ENCODE data around the gene RNF135. TPM values are rescaled to one million over a fixed set of nuclear protein-coding genes. Genes with fewer than 3 reads are reported as not detected.
"Not testable (repeated sequence)": the region's sequence is repeated elsewhere in the genome, so short reads cannot be mapped to it uniquely, and the experiment has no call there.

The RNF135 gene
- total RNA-seq, 4 donors from 2014 or later: 13.4 to 20.7 (median 16.8) TPM

DNA sequence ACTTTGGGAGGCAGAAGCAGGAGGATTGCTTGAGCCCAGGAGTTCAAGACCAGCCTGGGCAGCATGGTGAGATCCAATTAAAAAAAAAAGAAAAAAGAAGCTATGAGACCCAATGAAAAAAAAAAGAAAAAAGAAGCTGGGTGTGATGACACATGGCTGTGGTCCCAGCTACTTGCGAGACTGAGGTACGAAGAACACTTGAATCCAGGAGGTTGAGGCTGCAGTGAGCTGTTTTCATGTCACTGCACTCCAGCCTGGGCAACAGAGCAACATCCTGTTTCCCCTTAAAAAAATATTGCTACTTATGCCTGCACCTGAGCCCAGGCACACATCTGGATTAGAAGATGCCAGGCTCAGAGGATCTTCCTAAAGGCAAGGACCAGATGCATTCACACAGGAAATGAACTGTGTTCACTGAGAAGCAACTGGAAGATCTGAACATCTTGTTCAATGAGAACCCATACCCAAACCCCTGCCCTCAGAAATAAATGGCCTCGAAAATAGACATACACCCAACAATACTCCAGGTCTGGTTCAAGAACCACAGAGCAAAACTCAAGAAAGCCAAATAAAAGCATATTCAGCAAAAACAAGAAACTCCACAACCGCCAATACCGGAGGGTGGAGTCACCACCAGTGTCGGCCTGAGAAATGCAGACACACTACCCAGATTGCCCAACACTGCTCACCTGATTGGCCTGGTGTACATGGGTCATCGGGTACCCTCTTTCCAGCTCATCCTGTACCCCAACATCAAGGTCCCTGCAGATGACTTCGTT, 4.4 kb downstream of the RNF135 start:
- Histone ChIP-seq H3K36me3 (no peaks in the 10 kb centered on the region), H3K4me3 (no peak overlapping the region), H3K4me1 (no peaks in the 10 kb centered on the region), H3K9me3 (no peaks in the 10 kb centered on the region), H3K27me3 (no peaks in the 10 kb centered on the region), H3K27ac (no peak overlapping the region)
- no peak for TF ChIP-seq POLR2A (IDR thresholded peaks at IDR 0.05)
- TF ChIP-seq, protein P1, sequence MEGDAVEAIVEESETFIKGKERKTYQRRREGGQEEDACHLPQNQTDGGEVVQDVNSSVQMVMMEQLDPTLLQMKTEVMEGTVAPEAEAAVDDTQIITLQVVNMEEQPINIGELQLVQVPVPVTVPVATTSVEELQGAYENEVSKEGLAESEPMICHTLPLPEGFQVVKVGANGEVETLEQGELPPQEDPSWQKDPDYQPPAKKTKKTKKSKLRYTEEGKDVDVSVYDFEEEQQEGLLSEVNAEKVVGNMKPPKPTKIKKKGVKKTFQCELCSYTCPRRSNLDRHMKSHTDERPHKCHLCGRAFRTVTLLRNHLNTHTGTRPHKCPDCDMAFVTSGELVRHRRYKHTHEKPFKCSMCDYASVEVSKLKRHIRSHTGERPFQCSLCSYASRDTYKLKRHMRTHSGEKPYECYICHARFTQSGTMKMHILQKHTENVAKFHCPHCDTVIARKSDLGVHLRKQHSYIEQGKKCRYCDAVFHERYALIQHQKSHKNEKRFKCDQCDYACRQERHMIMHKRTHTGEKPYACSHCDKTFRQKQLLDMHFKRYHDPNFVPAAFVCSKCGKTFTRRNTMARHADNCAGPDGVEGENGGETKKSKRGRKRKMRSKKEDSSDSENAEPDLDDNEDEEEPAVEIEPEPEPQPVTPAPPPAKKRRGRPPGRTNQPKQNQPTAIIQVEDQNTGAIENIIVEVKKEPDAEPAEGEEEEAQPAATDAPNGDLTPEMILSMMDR (IDR thresholded peaks at IDR 0.05): no peak
- no peak for DNase-seq
- intact Hi-C loops (cut with DNase I; ENCODE audit: low total_unique reads): no loop called here

DNA sequence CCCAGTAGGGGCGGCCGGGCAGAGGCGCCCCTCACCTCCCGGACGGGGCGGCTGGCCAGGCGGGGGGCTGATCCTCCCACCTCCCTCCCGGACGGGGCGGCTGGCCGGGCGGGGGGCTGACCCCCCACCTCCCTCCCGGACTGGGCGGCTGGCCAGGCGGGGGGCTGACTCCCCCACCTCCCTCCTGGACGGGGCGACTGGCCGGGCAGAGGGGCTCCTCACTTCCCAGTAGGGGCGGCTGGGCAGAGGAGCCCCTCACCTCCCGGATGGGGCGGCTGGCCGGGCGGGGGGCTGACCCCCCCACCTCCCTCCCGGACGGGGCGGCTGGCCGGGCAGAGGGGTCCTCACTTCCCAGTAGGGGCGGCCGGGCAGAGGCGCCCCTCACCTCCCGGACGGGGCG, 9.1 kb downstream of the RNF135 start:
- H3K27ac ChIP-seq; intact Hi-C loops (cut with DNase I; ENCODE audit: low total_unique reads); DNase-seq; H3K4me3 ChIP-seq; H3K9me3 ChIP-seq; H3K36me3 ChIP-seq; H3K4me1 ChIP-seq; H3K27me3 ChIP-seq: not testable (repeated sequence)

DNA sequence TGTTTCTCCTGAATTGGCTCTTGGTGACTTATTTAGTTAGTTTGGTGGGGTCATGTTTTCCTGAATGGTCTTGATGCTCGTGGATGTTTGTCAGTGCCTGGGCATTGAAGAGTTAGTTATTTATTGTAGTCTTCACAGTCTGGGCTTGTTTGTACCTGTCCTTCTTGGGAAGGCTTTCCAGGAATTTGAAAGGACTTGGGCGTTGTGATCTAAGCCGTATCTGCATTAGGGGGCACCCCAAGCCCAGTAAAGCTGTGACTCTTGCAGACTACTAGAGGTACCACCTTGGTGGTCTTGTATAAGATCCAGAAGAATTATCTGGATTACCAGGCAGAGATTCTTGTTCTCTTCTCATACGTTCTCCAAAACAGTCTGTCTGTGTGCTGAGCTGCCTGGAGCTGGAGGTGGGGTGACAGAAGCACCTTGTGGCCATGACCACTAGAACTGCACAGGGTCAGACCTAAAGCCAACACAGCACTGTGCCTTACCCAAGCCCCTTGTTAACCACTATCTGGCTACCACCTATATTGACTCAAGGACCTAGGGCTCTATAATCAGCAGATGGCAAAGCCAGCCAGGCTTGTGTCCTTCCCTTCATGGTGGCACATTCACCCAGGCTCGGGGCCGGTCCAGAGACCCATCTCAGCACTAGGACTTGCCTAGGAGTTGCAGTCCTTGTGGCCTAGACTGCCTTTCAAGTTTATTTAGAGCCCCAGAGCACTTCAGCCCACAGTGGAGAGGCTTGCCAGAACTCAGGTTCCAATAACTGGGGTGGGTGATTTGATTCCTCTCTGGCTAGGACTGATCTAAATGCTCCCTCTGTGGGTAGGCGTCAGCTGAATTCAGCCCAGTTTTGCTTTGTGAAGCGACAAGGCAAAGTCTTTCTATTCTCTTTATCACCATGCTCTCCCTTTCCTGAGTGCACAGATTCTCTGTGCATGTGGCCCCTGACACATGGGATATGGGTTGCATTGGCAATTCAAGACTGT, 11.0 kb downstream of the RNF135 start:
- H3K27me3 ChIP-seq: no peaks in the 10 kb centered on the region
- intact Hi-C loops (cut with DNase I; ENCODE audit: low total_unique reads): no loop called here
- TF ChIP-seq POLR2A (IDR thresholded peaks at IDR 0.05): no peak
- TF ChIP-seq, protein P1 (IDR thresholded peaks at IDR 0.05): no peak
- no peaks in the 10 kb centered on the region for H3K9me3 ChIP-seq
- H3K36me3 ChIP-seq: no peaks in the 10 kb centered on the region
- H3K27ac ChIP-seq: no peak overlapping the region
- no peak for DNase-seq
- no peaks in the 10 kb centered on the region for H3K4me1 ChIP-seq
- no peak overlapping the region for H3K4me3 ChIP-seq

DNA sequence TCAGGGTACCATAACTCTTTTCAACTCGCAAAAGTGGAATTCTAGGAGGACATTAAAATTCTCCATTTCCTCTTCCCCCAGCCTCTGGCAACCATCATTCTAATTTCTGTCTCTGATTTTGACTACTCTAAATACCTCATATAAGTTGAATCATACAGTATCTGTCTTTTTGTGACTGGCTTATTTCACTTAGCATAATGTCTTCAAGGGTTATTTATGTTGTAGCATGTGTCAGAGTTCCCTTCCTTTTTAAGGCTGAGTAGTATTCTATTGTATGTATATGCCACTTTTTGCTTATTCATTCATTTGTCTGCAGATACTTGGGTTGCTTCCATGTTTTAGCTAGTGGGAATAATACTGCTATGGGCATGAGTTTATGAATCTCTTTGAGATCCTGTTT, 12.0 kb downstream of the RNF135 start:
- H3K36me3 ChIP-seq: no peaks in the 10 kb centered on the region
- no peak overlapping the region for H3K4me3 ChIP-seq
- H3K27ac ChIP-seq: no peak overlapping the region
- intact Hi-C loops (cut with DNase I; ENCODE audit: low total_unique reads): no loop called here
- H3K4me1 ChIP-seq: no peaks in the 10 kb centered on the region
- H3K9me3 ChIP-seq: no peaks in the 10 kb centered on the region
- TF ChIP-seq, protein P1 (IDR thresholded peaks at IDR 0.05): no peak
- no peak for TF ChIP-seq POLR2A (IDR thresholded peaks at IDR 0.05)
- H3K27me3 ChIP-seq: no peaks in the 10 kb centered on the region
- DNase-seq: no peak

DNA sequence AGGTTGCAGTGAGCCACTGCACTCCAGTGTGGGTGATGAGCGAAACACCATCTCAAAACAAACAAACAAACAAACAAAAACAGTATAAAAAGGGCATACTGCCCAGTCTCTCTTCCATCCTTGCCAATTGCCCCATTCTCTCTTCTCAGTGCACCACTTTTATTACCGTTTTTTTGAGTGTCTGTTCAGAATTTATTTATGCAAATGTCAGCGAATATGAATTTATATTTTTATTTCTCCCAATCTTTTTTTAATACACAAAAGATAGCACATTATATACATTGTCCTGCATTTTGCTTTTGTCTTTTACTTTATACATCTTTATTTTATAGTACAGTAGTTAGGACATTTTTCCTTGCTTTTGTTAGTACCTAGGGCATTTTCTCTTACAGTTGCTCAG, 19.6 kb downstream of the RNF135 start:
- Histone ChIP-seq H3K4me1 (no peaks in the 10 kb centered on the region), H3K27me3 (no peaks in the 10 kb centered on the region), H3K27ac (no peak overlapping the region), H3K9me3 (no peaks in the 10 kb centered on the region), H3K4me3 (no peak overlapping the region), H3K36me3 (no peaks in the 10 kb centered on the region)
- intact Hi-C loops (cut with DNase I; ENCODE audit: low total_unique reads): no loop called here
- TF ChIP-seq, protein P1 (IDR thresholded peaks at IDR 0.05): no peak
- TF ChIP-seq POLR2A (IDR thresholded peaks at IDR 0.05): no peak
- no peak for DNase-seq
